Gastrocnemius medialis (tissue), 4 donors: ENCODE measurements around the gene BANF2.

Experiments used
- POLR2A ChIP-seq, 2 donors: fragments of 450-650 bp; IDR thresholded peaks; one replicate each; pipeline ENCODE4 v1.6.1; 2017; ENCODE audit warnings: antibody characterized with exemption in 2 of 2, mild to moderate bottlenecking in 2 of 2, moderate library complexity in 2 of 2
- TF ChIP-seq, protein P1 (sequence below), 5 experiments: fragments of 450-650 bp in 3 of 5; fragments of 200-600 bp in 2 of 5; sonication (generic) in 2 of 5; IDR thresholded peaks in 4 of 5; conservative IDR thresholded peaks in 1 of 5; 1 replicate in 4 of 5; 2 replicates in 1 of 5; pipeline ENCODE4 v1.5.1; 2016 to 2019; ENCODE audit warnings: antibody characterized with exemption in 5 of 5, mild to moderate bottlenecking in 3 of 5, moderate library complexity in 3 of 5

DNA sequence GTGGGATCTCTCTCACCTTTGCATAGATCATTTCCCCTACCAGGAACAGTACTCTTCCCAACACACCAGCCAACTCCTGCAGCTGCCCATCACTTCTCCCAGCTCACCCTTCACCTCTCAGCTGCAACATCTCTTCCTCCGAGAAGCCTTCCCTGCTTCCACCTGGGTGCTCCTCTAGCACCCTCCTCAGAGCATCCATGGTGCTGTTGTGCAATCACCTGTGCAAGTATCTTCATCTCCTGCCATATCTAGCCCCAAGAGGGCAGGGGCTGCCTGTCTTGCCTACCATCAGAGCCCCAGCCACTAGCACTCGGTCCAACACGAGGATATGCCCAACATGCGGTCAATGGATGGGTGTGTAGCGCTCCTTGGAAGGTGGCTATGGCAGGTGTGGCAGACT, 75.8 kb downstream of the BANF2 start:
- TF ChIP-seq, protein P1, sequence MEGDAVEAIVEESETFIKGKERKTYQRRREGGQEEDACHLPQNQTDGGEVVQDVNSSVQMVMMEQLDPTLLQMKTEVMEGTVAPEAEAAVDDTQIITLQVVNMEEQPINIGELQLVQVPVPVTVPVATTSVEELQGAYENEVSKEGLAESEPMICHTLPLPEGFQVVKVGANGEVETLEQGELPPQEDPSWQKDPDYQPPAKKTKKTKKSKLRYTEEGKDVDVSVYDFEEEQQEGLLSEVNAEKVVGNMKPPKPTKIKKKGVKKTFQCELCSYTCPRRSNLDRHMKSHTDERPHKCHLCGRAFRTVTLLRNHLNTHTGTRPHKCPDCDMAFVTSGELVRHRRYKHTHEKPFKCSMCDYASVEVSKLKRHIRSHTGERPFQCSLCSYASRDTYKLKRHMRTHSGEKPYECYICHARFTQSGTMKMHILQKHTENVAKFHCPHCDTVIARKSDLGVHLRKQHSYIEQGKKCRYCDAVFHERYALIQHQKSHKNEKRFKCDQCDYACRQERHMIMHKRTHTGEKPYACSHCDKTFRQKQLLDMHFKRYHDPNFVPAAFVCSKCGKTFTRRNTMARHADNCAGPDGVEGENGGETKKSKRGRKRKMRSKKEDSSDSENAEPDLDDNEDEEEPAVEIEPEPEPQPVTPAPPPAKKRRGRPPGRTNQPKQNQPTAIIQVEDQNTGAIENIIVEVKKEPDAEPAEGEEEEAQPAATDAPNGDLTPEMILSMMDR (IDR thresholded peaks at IDR 0.05 in 4 of 5, conservative IDR thresholded peaks at IDR 0.05 in 1 of 5): no peak
- TF ChIP-seq POLR2A (IDR thresholded peaks at IDR 0.05): no peak
